Tibial nerve (tissue), 4 donors: ENCODE measurements around the gene MYRIP.

Experiments used
- EP300 ChIP-seq, 2 donors: sonication (generic); formaldehyde crosslinking; IDR thresholded peaks; one replicate each; pipeline ENCODE4 v1.6.1; 2017; ENCODE audit warnings: antibody characterized with exemption in 2 of 2, mild to moderate bottlenecking in 1 of 2
- POLR2A ChIP-seq, 2 donors: fragments of 450-650 bp; IDR thresholded peaks; one replicate each; pipeline ENCODE4 v1.6.1; 2017; ENCODE audit warnings: antibody characterized with exemption in 2 of 2, mild to moderate bottlenecking in 2 of 2, moderate library complexity in 2 of 2
- TF ChIP-seq, protein P1 (sequence below), 5 experiments: fragments of 200-600 bp in 3 of 5; fragments of 450-650 bp in 2 of 5; sonication (generic) in 3 of 5; IDR thresholded peaks; one replicate each; pipeline ENCODE4 v1.5.1; 2016 to 2019; ENCODE audit warnings: antibody characterized with exemption in 5 of 5, mild to moderate bottlenecking in 3 of 5, moderate library complexity in 2 of 5

DNA sequence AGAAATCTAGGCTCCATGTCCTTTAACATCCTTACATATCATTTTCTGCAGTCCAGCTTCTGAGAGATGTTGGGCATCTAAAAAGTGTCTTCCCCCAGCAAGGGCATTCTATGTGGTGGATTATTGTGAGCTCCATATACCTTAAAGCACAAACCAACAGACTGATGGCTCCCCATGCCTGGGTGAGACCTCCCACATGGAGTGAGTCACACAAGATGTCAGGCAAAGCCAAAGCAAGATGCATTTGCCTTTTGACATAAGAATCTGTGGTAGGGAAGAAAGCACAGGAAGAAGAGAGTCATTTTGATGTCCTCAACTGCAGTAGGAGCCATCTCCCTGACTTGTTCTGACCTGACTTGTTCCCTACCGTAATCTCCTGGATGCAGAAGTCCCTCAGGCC lies 261.4 kb downstream of the MYRIP start:
- TF ChIP-seq POLR2A (IDR thresholded peaks at IDR 0.05): no peak
- TF ChIP-seq, protein P1, sequence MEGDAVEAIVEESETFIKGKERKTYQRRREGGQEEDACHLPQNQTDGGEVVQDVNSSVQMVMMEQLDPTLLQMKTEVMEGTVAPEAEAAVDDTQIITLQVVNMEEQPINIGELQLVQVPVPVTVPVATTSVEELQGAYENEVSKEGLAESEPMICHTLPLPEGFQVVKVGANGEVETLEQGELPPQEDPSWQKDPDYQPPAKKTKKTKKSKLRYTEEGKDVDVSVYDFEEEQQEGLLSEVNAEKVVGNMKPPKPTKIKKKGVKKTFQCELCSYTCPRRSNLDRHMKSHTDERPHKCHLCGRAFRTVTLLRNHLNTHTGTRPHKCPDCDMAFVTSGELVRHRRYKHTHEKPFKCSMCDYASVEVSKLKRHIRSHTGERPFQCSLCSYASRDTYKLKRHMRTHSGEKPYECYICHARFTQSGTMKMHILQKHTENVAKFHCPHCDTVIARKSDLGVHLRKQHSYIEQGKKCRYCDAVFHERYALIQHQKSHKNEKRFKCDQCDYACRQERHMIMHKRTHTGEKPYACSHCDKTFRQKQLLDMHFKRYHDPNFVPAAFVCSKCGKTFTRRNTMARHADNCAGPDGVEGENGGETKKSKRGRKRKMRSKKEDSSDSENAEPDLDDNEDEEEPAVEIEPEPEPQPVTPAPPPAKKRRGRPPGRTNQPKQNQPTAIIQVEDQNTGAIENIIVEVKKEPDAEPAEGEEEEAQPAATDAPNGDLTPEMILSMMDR (IDR thresholded peaks at IDR 0.05): no peak
- TF ChIP-seq EP300 (IDR thresholded peaks at IDR 0.05): no peak
